ENCODE results near the gene WFIKKN1.

Gene WFIKKN1

GRCh38 chr16:657487-657886 is 26.7 kb downstream of the WFIKKN1 start:
- no peak for DNase-seq (ENCODE audit: low spot score)

GRCh38 chr16:658679-659571 is 28.1 kb downstream of the WFIKKN1 start:
- no peak for DNase-seq (ENCODE audit: low spot score)

- DNase-seq (ENCODE audit: low spot score) = no peak
Observed at GRCh38 chr16:659618-660017, 28.8 kb downstream of the WFIKKN1 start.

GRCh38 chr16:660132-660458 is 29.3 kb downstream of the WFIKKN1 start:
- no peak for DNase-seq (ENCODE audit: low spot score)

GRCh38 chr16:660459-661183 is 29.8 kb downstream of the WFIKKN1 start:
- no peak for DNase-seq (ENCODE audit: low spot score)

GRCh38 chr16:661184-661821 is 30.5 kb downstream of the WFIKKN1 start:
- DNase-seq (ENCODE audit: low spot score) = no peak

GRCh38 chr16:662095-662494 is 31.3 kb downstream of the WFIKKN1 start:
- no peak for DNase-seq (ENCODE audit: low spot score)

- DNase-seq (ENCODE audit: low spot score) = no peak
Observed at GRCh38 chr16:662597-662996, 31.8 kb downstream of the WFIKKN1 start.

GRCh38 chr16:666572-666971 is 35.8 kb downstream of the WFIKKN1 start:
- no peak for DNase-seq (ENCODE audit: low spot score)

- DNase-seq (ENCODE audit: low spot score) = no peak
Observed at GRCh38 chr16:667113-667779, 36.5 kb downstream of the WFIKKN1 start.

- DNase-seq (ENCODE audit: low spot score) = peak; percentile 71
Observed at GRCh38 chr16:667780-668518, 37.2 kb downstream of the WFIKKN1 start, which contains the start of gene RHOT2. Gene RHOT2 (plus strand): TSS chr16:668132. CDS start chr16:668200, 68 bp downstream.

- DNase-seq (ENCODE audit: low spot score) = no peak
Observed at GRCh38 chr16:668519-669171, 37.9 kb downstream of the WFIKKN1 start.

GRCh38 chr16:669666-670065 is 38.9 kb downstream of the WFIKKN1 start:
- no peak for DNase-seq (ENCODE audit: low spot score)

GRCh38 chr16:670485-671352 is 39.9 kb downstream of the WFIKKN1 start:
- no peak for DNase-seq (ENCODE audit: low spot score)

- DNase-seq (ENCODE audit: low spot score) = no peak
Observed at GRCh38 chr16:671353-672131, 40.8 kb downstream of the WFIKKN1 start.

GRCh38 chr16:672371-672770 is 41.6 kb downstream of the WFIKKN1 start:
- DNase-seq (ENCODE audit: low spot score) = no peak

GRCh38 chr16:672851-673250 is 42.1 kb downstream of the WFIKKN1 start:
- DNase-seq (ENCODE audit: low spot score) = no peak

- DNase-seq (ENCODE audit: low spot score) = no peak
Observed at GRCh38 chr16:673399-673991, 42.7 kb downstream of the WFIKKN1 start.
